NOMO-1 treated with DMSO at 0.1 percent for 48 hours (cell line): ENCODE results near the gene IFT43.
"Not testable (repeated sequence)": the region's sequence is repeated elsewhere in the genome, so short reads cannot be mapped to it uniquely, and the experiment has no call there.

Source experiments
- DNase-seq: peaks from one replicate; lab custom pipeline; 2025; ENCODE audit not compliant: unreplicated experiment; lab: John Stamatoyannopoulos, UW

The IFT43 gene

DNA sequence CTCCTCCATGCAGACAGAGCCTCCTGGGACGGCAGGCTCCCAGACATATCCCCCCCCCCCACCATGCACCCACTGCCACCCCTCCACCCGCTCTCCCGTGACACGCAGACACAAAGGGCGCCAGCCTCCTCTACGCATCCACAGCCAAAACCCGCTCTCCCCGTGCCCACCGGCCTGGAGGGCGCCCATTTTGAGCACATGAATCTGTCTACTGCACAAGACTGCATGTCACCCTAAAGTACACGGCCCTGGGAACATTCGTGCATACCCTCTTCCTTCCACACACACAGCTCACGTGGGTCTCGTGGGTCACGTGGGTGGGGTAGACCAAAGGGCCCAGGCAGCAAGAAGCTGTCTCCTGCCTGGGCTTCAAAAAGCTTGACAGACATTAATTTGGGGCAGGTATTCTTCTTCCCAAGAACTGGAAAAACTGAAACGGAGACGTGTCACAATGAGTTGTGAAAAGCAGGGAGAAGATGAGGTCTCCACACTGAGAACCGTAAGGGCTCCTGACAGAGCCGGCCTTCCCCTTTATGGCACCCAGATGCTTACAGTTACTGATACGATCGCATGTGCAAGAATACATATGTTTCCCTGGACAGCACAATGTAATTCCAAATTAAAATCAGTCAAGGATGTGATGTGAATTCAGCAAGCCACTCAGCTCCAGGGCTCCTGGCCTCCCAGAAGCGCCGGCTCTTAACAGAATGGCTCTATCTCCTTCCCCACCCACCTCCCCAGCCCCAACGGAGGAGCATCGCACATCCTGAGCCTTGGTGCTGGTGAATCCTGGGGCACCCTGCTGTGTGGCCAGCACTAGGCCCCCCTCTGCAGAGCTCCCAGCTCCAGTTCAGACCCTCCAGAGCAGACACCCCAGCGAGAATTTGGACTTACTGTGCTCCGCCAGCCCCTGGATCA is 5.7 kb upstream of the IFT43 start:
- DNase-seq = no peak

DNA sequence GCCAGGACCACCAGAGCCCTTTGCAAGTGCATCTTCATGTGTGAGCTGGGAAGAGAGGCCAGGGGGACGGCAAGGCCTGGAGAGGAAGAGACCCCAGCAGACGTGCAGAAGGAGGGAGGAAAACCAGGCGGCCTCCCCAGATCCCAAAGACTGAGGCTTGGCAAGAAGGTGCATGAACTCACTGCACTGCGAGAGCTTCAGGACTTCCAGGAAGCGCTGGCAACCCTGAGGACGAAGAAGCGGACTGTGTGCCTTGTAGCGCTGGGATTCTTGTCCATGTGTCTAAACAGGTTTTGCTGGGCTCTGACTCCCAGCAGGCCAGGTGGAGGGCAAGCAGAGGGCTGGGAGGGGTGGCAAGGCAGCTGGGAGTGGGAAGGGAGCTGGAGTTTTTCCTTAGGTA is 4.7 kb upstream of the IFT43 start:
- no peak for DNase-seq

DNA sequence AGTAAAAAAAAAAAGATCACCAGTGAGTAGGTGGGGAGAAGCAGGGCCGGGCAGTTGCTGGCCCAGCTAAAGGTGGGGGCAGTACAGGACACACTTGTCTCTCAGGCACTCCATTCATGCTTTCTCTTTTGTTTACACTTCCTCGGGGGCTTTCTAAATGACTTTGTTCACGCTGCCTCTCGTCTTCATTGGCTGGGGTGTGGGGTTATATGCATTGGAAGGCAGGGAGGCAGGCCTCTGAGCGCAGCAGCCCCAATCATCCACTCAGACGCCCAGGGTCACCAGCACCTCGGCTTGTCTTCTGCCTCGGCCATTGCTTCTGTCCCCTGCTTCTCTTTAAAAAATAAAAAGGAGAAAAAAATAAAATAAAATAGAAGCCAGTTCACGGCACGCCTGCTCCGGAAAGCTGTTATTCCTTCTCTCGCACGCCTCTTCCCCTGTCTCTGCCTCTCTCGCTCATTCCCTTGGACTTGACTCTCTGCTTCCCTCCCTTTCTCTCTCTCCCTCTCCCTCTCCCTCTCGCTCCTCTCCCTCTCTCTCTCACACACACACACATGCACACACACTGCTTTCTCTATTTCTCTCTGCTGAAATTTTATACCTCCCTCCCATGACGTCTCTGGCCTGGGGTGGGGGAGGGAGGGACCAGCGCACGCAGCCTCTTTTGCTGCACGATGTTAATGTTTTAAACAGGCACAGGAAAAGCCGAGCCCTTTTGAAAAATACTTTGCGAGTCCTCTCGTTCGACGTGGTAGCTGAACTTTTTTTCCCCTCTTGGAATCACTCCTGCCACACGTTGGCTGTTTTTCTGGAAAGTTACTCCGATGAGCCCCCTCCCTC is 3.9 kb upstream of the IFT43 start, which contains the start of gene TGFB3:
TSS of gene TGFB3 (minus strand) at position 570 of the 840 bp plus-strand sequence. CDS start 1,102 bp downstream, outside the sequence.
- no peak for DNase-seq

DNA sequence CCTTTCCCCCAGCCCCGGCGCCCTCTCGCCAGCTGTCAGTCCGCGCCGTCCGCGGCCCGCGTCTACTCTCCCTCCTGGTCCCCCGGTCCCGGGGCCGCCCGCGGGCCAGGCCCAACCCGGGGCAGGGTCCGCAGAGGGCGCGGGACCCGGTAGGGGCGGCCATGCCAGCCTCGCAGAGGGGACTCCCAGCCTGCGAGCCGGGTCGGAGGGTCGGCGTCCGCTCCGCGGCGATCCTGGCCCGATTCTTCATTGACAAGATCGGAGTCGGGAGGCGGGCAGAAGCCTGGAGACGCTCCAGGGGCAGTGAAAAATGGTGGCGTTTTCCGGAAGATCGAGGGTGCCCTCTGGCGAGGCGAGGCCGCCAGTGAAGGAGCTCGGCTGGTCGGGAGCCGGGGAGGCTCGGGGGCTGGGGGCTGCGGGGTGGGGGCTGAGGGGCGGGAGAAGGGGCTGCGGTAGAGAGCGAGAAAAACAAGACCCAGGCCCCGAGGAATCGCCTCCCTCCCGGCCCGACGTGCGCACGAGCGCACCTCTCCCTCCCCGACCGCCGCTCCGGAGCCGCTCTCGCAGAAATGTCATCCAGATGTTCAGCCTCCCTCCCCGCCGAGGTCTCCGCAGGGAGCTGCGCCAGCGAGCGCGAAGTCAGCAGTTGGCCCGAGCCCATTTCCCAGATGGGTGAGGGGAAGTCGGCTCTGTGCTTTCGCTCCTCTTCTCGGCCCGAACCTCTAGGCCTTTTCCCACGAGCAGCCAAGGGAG is 3.1 kb upstream of the IFT43 start:
- DNase-seq = peak; percentile 75

DNA sequence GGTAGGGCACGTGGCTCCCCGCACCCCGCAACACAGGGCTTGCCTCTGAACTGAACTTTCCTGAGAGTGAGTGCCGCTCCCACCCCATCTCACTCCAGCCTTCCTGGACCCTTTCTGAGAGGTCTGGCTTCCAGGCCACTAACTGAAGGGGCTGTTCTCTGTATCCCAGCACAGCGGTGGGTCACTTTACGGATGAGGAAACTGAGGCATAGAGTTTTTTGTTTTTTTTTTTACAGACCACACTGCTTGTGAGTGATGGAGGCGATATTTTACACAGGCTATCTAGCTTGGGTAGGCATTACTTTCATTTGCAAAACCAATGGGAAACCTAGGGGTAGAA is 2.6 kb upstream of the IFT43 start:
- no peak for DNase-seq

DNA sequence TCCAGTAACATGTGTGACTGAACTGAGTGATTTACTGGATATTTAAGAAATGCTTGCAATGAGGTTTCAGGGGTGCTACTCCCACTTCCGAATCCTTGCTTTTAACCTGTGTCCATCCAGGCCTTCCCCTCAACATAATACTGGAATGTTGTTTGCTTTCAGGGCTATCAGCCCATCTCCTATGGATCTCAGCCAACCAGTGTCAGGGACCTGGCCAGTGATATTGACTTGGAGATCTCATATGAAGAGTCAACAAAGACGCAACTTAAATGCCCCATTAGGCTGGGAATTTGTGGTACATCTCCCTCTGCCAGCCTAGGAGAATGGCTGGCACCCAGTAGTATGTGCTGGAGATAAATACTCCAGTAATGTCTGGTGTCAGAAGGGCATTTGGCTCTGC is 889 bp upstream of the IFT43 start:
- no peak for DNase-seq

DNA sequence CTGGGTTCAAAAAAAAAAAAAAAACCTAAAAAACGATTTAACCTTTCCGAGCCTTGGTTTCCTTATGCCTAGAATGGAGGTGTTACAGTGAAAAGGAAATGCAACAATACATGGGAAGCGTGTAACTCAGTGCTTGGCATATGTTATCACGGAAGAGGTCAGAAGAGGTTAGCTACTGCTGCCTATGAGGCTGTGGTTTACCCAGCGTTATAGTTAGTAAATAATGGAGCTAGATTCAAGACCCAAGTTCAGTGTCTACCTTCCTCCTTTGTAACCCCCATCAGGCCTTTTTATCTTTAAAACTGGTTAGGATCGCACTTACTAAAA is 839 bp downstream of the IFT43 start:
- DNase-seq = no peak

DNA sequence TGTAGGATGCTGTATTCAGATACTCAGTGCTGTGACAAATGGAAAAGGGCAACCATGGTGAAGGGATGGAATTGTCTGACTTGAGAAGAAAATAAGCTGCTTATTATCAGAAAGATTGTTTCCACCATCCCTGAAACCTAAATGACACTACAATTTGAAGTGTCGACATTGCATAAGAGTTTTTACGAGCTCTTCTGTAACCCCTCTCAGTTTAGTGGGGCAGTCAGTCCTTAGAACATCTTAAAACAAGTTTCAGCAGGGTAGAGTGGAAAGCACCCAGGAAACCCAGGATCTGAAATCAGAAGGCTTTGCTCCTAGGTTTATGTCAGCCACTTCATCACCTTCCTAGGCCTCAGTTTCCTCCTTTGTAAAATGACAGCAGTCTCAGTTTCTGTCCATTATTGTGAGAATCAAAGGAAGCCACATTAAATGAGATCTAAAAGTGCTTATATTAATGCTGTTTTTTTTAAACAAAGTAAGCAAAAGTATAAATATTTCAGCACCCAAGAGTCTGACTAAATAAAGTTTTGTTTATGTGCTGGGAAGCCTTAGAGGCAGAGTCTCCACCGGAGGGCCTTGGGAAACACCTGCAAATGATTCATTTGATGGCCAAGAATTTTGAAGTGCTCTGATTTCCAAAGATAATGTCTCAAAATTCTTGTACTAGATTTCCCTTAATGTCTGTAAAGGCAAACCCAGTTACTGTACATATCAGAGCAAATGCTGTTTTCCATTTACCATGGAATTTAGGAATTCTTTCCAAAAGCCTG is 1.8 kb downstream of the IFT43 start:
- DNase-seq = peak; percentile 6

DNA sequence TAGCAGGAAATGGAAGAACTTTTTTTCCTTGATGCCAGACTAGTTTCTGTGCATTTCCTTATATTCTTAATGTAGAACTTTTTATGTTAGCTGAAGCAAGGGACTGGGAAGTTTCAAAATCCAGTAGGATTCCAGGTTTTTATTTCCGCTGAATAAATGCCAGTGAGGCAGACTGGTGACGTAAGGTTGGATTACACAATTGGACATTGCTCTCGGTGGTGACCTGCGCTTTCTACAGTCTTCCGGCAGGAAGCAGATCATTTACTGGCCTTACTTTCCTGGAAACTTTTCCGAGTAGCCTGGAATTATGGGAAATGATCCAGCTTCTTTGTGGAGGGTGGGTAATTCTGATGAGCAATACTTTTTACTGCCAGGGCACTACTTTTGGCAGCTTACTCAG is 3.6 kb downstream of the IFT43 start:
- no peak for DNase-seq

DNA sequence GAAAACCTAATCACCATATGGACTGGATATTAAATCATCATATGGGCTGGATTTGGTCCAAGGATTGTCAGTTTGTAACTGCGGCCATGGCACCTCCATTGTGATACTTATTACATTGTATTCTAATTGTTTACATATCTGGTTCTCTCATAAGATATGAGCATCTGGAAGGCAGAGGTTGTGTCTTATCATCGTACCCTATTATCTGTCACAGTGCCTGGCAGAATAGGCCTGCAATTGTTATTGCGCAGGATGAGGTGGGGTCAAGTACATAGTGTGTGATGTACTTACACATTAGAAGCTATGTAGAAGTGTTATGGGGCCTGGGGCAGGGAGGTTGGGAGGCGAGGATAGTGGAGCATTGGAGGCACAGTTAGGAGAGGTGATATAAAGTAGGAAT is 4.7 kb downstream of the IFT43 start:
- no peak for DNase-seq

DNA sequence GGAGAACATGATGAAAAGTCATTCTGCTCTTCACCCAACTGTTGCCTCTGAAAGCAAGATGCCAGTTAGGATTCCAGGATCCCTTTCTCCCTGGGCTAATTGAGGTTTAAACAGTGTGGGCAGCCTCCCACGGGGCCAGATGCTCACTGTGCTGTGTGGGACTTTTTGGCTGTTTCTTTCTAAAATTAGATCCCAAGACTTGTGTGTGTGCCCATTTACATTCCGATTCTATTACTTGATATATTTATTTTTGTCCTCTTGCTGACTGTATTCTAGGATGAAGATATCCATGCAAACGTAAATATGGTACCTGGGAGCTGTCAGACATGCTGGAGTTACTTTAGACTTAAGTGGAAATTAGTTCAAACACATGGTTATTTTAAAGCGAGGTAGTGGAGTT is 6.2 kb downstream of the IFT43 start:
- no peak for DNase-seq

DNA sequence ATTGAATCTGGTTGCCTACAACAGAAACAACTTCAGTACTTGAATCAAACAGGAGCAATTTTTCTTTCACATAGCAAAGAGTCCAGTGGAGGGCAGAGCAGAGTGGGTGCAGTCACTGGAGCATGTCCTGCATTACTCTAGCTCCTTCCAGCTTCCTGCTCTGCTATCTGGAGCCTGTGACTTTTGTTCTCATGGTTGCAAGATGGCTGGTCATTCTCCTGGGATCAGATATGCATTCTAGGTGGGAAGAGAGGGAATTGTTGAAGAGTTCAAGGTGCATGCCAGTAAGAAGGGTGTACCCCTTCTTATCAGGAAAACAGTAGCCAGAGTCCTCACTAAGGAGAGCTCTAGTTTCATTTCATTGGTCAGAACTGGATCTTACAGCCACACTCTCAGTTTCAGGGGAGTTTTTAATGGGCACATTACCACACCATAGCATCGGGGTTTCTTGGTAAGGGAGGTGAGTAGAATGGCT is 8.0 kb downstream of the IFT43 start:
- DNase-seq = no peak

DNA sequence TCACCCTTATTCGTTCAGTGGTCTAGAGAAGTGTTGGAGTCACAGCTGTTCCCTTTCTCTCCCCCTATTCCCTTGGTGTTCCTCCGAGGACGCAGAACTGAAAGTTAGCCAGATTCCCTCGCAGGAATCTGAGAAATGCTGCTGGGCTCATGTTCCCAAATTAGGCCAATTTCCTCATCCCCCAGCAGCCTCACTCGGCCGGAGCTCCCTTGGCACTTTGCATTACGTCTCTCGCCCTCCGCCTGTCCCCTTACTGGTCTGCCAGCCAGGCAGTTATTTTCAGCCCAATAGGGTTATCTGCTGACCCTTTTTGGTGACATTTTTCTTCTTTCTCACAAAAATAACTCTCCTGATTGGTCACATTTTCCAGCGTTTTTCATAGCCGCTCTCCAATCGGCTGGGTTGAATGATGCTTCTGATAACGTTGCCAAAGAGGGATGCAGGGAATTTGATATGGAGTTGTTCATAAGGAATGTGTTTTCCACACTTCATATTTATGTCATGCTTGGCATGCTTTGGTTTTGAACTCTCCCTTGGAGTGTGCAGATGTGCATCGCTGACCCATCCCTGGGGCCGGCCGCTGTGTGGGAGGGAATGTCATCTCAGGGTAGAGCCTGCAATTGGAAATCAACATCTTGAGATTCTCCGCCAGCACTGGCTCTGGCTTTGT is 9.9 kb downstream of the IFT43 start:
- DNase-seq = no peak

DNA sequence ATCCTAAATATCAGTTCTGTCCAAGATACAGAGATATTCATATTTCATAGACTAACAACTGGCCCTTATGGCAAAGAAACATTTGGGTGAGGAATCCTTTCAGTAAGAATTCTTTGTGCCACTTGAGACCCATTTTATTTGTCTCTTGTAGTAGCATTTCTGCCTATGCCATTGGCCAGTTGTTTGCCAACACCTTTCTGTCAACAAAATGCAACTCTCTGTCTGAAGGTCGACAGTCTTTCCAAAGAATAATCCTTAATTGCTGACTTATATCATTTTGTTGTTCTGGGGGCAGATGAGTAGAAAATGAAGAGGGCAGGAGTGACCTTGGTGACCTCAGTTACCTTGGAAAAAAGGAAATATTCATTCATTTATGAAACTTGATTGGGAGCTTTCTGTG is 10.9 kb downstream of the IFT43 start:
- no peak for DNase-seq

DNA sequence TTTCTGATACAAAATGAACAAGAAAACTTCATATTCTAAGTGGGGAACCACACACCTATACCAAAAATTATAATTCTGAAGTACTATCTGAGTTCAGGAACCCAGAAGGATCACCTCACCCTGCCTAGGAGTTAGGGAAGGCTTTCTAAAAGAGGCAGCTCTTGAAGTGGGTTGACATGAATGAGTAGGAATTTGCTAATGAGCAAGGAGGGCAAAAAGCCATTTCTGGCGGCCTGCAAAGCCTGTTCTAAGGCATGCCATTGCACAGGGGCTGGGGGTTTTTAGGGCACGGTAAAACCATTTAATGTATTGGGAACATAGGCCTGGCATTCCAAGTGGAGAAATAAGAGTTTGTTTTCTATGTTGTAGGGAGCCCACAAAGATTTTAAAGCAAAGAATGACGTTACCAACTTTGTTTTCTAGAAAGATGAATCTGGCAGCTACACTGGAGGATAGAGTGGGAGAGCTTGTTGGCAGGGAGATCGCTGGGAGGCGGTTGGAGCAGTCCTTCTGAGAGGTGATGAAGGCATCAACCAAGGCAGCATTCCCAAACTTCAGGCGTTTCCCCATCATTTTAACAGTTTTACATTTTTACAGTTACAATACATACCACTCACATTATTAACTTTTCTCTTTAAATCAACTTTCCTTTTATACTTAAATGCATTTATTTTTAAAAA is 14.1 kb downstream of the IFT43 start:
- DNase-seq = no peak

DNA sequence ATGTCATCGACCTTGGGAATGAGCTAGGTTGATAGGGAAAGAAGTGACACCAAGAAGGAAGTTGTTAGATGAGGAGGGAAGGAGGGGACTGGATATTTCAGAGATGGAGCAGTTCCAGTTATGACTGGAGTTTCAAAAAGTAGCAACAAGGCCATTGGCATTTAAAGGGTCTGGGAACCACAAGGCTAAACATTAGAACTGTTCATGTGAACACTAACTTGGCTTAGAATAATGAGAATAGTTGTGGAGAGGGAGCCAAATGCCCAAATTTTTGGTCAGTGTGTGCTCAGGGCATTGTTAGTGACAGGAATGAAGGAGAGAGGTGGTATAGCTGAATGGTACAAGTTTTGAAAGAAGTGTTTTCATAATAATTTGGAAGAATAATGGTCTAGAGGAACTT is 16.8 kb downstream of the IFT43 start:
- DNase-seq = no peak

DNA sequence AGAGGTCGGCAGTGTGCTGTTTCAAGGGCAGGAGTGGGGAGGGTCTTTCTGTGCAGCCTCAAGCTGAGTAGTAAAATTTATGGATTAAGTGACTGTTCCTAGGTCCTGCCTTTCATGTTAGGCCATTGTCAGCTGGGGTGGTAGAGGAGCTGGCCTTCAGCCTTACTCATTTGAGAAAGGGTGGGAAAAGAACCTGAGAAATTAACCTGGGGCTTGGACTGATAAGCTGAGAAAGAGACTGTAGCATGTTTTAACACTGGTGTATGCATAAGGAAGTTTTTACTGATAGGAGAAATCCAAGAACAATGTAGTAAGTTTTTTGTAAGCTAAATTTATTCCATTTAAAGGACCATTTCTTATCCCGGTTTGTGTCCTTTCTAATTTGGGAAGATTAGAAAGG is 20.7 kb downstream of the IFT43 start:
- DNase-seq = no peak

DNA sequence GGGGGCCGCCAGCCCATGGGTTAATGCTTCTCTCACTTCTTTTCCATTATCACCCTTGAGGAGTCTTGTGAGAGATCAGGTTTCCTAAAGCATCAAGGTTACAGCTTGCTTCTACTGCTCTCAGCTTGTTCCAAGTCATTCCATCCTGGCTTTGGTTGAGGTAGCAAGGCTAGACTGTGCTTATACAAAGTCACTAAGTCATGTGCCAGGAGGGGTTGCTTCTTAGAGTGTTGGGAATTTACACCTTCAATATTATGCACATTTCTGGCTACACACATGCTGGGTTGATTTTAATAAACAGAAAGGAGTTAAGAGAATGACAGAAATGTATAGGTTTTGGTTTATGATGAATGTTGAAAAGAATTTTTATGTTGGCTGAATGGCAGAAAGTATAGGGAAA is 21.8 kb downstream of the IFT43 start:
- no peak for DNase-seq

DNA sequence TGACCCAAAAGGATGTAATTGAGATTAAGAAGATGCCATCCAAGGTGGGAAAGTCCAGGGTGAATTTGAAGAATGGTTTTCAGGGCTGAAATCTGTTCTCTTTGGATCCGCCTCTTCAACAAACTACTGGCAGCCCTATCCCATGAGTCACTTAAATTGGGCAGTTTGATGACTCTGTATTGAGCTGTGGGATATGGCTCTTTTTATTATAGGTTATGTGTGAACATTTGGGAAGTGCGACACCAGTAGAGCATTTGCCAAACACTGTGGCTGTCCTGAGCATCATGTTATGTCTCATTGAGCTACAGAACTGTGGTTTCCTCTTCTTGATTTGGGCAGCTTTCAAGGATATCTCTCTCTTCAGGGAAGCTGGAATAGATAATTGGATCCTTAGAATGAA is 22.3 kb downstream of the IFT43 start:
- no peak for DNase-seq

DNA sequence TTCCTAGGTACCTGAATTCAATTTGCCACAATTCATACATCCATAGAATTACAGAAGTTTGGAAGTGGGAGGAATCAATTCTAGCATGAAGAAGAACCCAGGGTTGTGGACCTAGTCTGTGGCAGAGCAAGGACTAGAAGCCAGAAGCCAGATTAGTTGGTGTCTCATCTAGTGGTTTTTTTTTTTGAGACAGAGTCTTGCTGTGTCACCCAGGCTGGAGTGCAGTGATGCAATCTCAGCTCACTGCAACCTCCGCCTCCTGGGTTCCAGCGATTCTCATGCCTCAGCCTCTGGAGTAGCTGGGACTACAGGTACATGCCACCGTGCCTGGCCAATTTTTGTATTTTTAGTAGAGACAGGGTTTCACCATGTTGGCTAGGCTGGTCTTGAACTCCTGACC is 24.1 kb downstream of the IFT43 start:
- DNase-seq = not testable (repeated sequence)
